CD4-positive, alpha-beta T cell treated with Interleukin-6 for 4 hours (primary cell): ENCODE measurements around the gene DCLRE1A.
"Not testable (repeated sequence)": the region's sequence is repeated elsewhere in the genome, so short reads cannot be mapped to it uniquely, and the experiment has no call there.

Experiments used
- DNase-seq: peaks from one replicate; pipeline ENCODE4 v3.0.0-alpha.2; 2020; ENCODE audit warnings: mixed read lengths

DCLRE1A gene

GRCh38 chr10:113856563-113856962 is 2.7 kb upstream of the DCLRE1A start:
- DNase-seq, result no peak

GRCh38 chr10:113854761-113855588 is 1.1 kb upstream of the DCLRE1A start:
- DNase-seq, result peak; percentile 51

- DNase-seq, result no peak
These were observed 287 bp downstream of the DCLRE1A start for GRCh38 chr10:113853578-113854012.

DNA sequence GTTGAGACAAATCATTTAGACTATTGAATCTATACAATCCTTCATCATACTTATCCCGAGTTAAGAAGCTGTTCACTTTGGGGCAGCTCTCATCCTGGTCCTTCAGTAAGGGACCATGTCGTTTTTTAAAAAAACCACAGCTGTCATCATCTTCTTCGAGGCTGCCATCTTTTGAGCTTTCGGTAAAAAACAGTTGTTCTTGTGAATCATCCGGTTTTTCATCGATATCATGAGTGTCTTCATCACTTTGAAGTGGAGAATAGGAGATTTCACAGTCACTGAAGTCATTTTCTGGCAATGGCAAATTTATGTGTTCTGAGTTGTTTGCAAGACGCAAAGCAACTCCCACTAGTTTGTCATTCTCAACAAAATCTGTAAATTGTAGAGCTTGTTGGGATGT is 3.9 kb downstream of the DCLRE1A start:
- DNase-seq, result no peak

DNA sequence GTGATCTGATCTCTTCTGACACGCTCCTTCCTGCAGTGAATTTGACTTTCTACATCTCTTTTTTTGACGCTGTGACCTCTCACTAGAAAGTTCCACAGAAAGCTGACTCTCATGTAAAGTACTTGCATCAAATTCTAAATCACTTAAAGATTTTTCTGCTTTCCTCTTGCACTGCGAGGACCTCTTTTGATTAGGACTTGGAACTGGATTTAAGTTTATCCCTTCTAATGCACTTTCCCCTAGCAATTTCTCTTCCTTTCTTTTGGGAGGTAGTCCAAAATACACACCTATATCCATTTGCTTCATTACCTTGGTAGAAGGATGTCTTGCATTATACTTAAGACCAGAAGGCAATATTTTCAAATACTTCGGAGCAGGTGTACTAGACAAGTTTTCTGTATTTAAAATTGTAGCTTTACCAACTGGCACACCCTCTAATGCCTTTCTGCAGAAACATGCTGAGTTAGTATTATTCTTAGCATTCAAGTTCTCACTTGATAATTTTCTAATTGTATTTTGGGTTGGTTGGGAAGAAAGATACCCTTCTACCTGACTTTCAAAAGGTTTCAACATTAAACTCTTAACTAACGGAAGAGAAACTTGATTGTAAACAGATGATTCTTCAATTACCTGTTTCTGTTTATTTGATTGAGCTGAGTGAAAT is 4.6 kb downstream of the DCLRE1A start:
- DNase-seq, result no peak

- no peak for DNase-seq
These were observed 7.8 kb downstream of the DCLRE1A start for GRCh38 chr10:113846036-113846435.

GRCh38 chr10:113843972-113844485 is 9.9 kb downstream of the DCLRE1A start:
- DNase-seq, result no peak

DNA sequence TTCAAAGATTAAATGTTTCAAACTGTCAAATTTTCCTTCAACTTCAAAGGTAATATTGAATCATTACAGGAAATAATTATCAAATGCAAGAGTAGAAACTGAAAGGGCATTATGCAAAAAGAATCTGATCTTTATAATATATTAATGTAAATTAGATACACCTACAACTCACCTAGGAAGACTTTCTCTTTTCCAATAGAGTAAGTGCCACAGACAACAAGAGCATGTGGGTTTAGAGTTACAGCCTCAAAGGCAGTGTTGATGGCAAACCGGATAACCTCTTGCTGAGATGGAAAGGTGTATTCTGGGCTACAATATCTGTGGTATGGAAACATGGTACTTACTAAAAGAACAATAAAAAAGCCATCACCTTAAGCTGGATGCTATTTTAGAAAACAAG is 11.7 kb downstream of the DCLRE1A start:
- DNase-seq, result no peak

- DNase-seq, result not testable (repeated sequence)
These were observed 25.3 kb downstream of the DCLRE1A start for GRCh38 chr10:113828567-113828966.

DNA sequence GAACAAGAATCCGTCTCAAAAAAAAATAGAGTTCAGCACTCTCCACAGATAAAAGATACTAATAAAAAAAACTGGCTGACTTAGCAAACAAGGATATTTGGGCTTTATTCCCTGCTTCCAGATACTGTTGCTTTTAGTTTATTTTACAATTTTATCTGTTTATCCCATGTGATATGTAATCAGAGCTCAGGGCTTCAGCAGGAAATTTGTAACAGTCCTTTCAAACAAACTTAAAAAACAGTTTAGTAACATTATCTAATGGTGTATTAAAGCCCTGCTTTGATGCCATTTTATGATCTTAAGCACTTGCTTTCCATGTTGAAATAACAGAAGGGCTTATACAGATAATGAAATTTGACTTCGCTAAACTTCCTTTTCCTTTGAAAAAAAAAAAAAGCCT is 28.1 kb downstream of the DCLRE1A start:
- DNase-seq, result no peak

GRCh38 chr10:113823389-113823788 is 30.5 kb downstream of the DCLRE1A start:
- no peak for DNase-seq

- no peak for DNase-seq
These were observed 31.7 kb downstream of the DCLRE1A start for GRCh38 chr10:113822174-113822573.

DNA sequence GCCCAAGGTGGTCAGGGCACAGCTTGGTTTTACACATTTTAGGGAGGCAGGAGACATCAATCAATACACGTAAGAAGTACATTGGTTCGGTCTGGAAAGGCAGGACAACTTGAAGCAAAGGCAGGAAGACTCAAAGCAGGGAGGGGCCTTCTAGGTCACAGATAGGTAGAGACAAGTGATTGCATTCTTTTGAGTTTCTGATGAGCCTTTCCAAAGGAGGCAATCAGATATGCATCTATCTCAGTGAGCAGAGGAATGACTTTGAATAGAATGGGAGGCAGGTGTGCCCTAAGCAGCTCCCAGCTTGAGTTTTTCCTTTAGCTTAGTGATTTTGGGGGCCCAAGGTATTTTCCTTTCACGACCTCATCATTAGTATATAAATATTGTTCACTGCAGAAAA is 32.6 kb downstream of the DCLRE1A start:
- DNase-seq, result not testable (repeated sequence)

DNA sequence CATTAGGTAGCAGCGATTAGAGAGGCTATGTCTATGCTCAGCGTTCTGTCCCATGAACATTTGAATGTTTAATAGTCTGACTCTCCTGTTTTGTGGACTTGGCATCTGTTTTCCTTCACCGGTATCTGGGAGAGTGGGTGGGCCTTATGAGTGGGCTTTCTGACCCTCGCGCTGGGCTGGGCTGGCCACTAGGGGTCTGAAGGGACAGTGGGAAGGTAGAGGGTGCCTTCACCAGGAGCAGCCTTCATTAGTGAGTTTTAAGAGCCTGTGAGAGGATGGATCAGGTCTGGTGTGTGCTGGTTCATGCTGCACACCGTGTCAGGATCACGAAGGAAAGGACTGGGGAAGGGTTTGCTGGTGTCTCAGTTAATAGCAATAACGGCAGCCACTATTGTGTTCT is 33.4 kb downstream of the DCLRE1A start:
- DNase-seq, result no peak

GRCh38 chr10:113819989-113820388 is 33.9 kb downstream of the DCLRE1A start:
- DNase-seq, result no peak

GRCh38 chr10:113814700-113815099 is 39.2 kb downstream of the DCLRE1A start:
- DNase-seq, result not testable (repeated sequence)

GRCh38 chr10:113808168-113808567 is 45.7 kb downstream of the DCLRE1A start:
- DNase-seq, result no peak

DNA sequence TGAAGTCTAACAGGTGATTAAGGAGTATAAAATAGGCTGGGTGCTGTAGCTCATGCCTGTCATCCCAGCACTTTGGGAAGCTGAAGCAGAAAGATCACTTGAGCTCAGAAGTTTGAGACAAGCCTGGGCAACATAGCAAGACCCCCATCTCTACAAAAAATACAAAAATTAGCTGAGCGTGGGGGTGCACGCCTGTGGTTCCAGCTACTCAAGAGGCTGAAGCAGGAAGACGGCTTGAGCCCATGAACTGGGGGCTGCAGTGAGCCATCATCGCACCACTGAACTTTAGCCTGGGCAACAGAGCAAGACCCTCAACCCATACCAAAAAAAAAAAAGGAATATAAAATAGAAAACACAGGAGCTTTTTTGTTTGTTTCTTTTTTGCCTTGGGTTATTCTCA is 47.4 kb downstream of the DCLRE1A start:
- DNase-seq, result no peak

GRCh38 chr10:113802997-113803396 is 50.9 kb downstream of the DCLRE1A start:
- DNase-seq, result no peak

- DNase-seq, result no peak
These were observed 52.3 kb downstream of the DCLRE1A start for GRCh38 chr10:113801569-113801968.

GRCh38 chr10:113791691-113792090 is 62.2 kb downstream of the DCLRE1A start:
- DNase-seq, result no peak

DNA sequence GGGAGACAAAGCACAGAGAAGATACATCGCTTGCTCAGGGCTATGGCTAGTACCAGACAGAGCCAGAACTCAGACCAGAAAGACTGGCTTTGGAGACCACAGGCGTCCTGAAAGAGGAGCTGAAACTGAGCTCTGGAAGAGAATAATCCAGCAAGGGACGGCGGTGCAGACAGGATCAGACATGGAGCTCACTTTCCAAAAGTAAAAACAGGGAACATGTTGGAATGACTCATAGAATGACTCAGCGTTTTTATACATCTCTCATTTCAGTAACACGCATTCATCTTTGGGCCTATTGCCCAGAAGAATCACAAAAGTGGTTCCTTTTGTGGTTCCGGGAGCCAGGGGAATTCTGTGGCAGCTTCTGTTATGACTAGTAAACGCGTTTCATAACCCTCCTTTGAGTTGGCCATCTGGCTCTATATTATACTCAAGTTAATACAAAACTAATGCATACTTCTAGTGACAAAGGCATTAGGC is 65.2 kb downstream of the DCLRE1A start:
- no peak for DNase-seq
